ENCODE measurements around the gene ITPRIPL2. TPM values are rescaled to one million over a fixed set of nuclear protein-coding genes. Genes with fewer than 3 reads are reported as not detected.

Gene ITPRIPL2
- 21.4 TPM for polyA plus RNA-seq (2013, experiment 1 of 2; ENCODE audit: insufficient read length)
- 20.7 TPM for polyA plus RNA-seq (2013, experiment 2 of 2; ENCODE audit: insufficient read length)

GRCh38 chr16:19113577-19114358 lies at the start of gene ITPRIPL2:
ITPRIPL2 (plus strand) TSS chr16:19113964; CDS start chr16:19114462, 498 bp downstream.
- DNase-seq, result peak; percentile 89

GRCh38 chr16:19066988-19067348 lies 46.8 kb upstream of the ITPRIPL2 start:
- DNase-seq, result no peak

DNA sequence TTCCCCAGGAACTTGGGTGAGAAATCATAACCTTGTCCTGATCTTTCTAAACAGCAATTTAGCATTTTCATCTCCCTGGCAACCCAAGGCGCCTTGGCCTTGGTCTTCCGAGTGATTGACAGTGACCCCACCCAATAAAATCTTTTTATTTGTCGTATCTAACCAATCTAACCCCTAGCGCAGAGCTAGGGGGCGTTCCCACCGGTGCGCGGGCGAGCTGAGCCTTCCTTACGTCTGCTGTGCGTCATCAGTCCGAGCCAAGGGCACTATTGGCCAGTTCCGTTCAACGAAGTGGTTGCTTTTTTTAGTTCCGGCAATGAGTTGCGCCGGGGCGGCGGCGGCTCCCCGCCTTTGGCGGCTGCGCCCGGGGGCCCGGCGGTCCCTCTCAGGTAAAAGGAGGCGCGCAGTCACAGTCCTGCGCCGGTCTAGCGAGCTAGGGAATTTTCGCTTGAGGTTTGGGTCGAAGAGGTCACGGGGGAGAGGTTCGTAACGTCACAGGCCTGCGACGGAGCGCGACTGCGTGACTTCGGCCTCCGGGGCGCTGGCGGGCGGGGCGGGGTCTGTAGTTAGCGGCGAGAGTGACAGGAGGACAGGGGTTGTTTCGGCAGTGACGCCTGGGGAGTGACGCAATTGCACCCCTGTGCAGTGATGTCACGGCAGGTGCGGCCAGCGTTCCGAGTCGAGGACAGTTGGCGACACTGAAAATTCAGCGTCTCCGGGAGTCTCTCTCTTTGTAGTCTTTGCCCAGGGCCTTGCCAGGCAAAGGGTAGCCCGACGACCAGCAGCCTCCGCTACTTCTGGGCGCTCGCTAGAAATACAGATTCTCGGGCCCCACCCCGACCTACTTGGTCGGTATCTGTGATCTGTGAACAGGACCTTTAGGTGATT lies 46.2 kb upstream of the ITPRIPL2 start, which contains the start of gene COQ7:
TSS of gene COQ7 (plus strand) at position 266 of the 888 bp plus-strand sequence. CDS start at position 317, 51 bp downstream.
- DNase-seq, result peak; percentile 100

DNA sequence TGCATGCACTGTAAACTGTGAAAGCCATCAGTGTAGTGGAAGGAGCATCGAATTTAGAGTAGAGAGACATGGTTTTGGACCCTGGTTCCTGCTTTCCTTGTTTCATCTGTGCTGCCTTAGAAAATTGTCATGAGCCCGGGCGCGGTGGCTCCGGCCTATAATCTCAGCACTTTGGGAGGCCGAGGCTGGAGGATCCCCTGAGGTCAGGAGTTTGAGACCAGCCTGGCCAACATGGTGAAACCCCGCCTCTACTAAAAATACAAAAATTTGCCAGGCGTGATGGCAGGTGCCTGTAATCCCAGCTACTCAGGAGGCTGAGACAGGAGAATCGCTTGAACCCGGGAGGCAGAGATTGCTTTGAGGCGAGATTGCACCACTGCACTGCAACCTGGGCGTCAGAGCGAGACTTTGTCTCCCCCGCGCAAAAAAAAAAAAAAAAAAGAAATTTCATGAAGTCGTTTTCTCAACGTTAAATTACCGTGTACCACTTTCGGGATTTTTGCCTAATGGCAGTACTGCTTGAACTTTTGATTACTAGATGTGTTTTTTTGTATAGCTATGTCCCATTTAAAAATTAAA lies 45.4 kb upstream of the ITPRIPL2 start:
- no peak for DNase-seq

GRCh38 chr16:19071811-19072777 lies 41.7 kb upstream of the ITPRIPL2 start:
- peak; percentile 25 for DNase-seq

DNA sequence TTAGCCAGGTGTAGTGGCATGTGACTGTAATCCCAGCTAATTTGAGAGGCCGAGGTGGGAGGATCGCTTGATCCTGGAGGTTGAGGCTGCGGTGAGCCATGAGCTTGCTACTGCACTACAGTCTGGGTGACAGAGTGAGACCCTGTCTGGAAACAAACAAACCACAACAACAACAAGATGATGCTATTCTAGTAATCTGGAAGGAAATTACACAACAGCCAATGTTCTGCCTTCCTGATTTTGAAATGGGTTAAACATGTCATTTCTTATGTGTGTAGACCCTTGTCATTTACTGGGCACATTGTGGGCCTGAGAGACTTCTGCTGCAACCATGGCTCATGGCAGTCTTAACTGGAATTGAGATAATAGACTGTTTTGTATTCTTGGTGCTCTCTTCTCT lies 40.4 kb upstream of the ITPRIPL2 start:
- no peak for DNase-seq

DNA sequence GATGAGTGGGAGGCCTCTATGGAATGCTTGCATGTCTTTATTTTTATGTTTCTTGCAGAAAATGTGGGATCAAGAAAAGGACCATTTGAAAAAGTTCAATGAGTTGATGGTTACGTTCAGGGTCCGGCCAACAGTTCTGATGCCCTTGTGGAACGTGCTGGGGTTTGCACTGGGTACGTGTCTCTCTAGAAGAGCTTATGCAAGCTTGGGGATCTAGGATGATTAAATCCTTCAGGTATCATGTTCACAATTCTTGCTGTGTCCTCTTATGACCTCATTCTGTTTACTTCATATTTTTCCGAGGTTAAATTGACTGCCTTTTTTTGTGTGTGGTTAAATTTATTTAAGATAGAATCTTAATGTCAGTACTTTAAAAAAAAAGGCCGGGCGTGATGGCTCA lies 39.9 kb upstream of the ITPRIPL2 start:
- DNase-seq, result no peak

GRCh38 chr16:19075511-19075910 lies 38.3 kb upstream of the ITPRIPL2 start:
- DNase-seq, result no peak

DNA sequence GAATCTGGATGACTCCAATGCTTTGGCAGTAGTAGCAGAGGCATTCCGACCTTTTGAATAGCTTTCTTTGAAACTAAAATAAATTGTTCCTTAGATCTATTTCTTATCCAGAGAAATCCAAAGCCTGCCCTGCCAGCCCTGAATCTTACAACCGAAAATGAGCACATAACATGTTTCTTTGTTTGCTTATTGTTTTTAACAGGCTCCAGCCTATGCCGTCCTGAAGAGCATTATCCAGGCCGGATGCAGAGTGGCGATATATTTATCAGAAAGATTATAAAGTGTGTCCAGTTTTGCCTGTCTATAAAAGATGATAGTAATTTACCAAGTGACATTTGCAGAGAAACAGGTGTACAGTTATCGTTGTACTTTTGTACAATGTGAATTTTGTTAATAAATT lies 35.9 kb upstream of the ITPRIPL2 start:
- DNase-seq, result no peak

DNA sequence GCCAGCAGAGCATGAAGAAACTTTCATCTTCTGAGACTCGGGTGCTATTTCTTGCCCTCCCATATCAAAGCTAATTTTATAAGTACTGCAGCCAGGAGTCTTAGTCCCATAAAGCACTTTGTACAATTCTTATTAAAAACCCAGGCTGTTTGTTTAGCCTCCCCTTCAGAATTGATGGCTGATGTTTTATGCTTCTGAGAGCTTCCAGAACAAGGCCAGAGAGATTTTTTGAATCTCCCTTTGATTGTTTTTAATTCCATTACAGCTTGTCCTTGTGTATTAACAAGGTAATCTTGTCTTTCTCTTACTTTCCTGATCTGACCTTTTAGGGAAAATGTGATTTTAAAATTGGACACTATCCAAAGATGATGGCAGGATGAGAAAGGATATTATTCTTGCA lies 30.1 kb upstream of the ITPRIPL2 start:
- DNase-seq, result no peak

- no peak for DNase-seq
Measured at GRCh38 chr16:19084139-19084538, 29.6 kb upstream of the ITPRIPL2 start.

GRCh38 chr16:19084879-19085278 lies 28.9 kb upstream of the ITPRIPL2 start:
- DNase-seq, result no peak

DNA sequence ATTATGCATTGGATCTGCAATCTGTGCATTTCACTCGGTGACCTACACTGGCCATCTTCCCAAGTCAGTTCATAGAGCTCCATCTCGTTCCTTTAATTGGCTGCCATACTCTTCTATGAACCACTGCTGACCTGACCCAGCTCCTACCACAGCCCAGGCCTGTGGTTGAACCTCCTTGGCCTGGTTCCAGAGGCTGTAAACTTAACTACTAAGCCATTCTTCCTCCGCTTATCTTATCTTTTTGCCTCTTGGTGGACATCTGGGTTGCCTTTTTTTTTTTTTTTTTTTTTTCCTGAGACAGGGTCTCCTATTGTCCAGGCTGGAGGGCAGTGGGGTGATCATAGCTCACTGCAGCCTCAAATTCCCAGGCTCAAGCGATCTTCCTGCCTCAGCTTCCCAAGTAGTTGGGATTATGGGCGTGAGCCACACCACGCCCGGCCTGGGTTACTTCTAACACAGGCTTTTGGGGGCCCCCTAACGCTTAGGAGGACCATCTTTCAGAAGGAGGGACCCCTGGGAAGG lies 28.0 kb upstream of the ITPRIPL2 start:
- DNase-seq, result no peak

- peak; percentile 94 for DNase-seq
Measured at GRCh38 chr16:19086322-19087199, 27.2 kb upstream of the ITPRIPL2 start.

DNA sequence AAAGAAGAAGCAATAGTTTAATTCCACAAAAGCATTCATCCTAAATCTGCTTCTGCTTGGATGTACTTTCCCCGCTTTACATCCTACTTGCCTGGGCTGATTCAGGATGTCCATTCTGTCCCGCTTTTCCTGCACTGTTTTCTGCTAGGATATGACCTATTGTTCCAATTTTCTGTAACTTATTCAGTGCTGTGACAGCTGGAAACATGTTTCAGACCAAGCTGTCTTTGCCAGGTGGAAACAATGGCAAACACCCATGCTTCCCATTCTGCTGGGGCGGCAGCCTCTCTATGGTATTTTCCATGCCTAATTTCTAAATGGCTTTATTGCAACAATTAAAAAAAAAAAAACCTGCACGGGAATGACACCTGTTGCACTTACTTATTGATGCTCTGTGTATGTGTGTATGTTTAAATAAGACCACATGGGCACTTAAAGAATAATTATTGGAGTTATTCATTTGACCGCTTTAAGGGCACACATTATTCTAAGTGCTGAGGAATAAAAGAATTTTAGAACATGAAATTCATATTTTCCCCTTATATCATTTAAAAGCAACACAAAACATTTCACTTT lies 25.3 kb upstream of the ITPRIPL2 start:
- no peak for DNase-seq

- DNase-seq, result no peak
Measured at GRCh38 chr16:19089410-19089955, 24.3 kb upstream of the ITPRIPL2 start.

- DNase-seq, result no peak
Measured at GRCh38 chr16:19090916-19091315, 22.8 kb upstream of the ITPRIPL2 start.

DNA sequence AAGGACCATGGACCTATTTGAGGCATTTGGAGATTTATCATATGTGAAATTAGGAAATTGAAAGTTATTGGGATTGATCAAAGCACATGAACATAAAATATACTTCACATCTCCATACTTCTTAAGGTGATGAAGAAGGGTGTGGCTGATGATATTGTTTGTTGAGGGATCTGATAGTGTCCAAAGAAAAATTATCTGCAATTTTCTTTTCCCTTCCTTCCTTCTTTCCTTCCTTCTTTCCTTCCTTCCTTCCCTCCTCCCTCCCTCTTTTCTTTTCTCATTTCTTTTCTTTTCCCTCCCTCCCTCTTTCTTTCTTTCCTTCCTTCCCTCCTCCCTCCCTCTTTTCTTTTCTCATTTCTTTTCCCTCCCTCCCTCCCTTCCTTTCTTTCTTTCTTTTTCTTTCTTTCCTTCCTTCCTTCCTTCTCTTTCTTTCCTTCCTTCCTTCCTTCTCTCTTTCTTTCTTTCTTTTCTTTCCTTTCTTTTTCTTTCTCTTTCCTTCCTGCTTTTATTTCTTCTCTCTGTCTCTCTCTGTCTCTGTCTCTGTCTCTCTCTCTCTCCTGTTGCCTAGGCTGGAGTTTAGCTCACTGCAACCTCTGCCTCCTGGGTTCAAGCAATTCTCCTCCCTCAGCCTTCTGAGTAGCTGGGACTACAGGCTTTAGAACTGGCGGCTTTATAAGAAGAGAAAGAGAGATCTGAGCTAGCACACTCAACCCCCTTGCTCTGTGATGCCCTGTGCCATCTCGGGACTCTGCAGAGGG lies 20.9 kb upstream of the ITPRIPL2 start:
- DNase-seq, result no peak

Data from fibroblast of skin of abdomen (primary cell).